Activated B cell treated with CpG ODN at 0.5 μM for 24 hours (primary cell): ENCODE measurements around the gene JAK2. TPM values are rescaled to one million over a fixed set of nuclear protein-coding genes. Genes with fewer than 3 reads are reported as not detected.

ENCODE experiments used
- ATAC-seq: fragments of 200-7000 bp; cut with Tn5 transposase; one replicate; pipeline ENCODE4 v1.10.0; 2021; ENCODE audit warnings: low read depth, mild to moderate bottlenecking, moderate library complexity
- CTCF ChIA-PET: fragments of 350-600 bp; sonication (Branson Sonifier 250); formaldehyde crosslinking; loops from one replicate; lab custom pipeline; 2021; ENCODE audit warnings: antibody characterized with exemption; lab: Charles Lee
- POLR2A ChIA-PET: fragments of 350-600 bp; sonication (Branson Sonifier 250); formaldehyde crosslinking; loops from one replicate; lab custom pipeline; 2021; ENCODE audit warnings: antibody characterized with exemption; lab: Charles Lee
- DNase-seq: peaks from one replicate; pipeline ENCODE4 v3.0.0; 2022
- H3K27ac Mint-ChIP-seq: one replicate; pipeline ENCODE4 v1.8.0; 2020; ENCODE audit warnings: mixed read lengths
- H3K27me3 Mint-ChIP-seq: one replicate; pipeline ENCODE4 v1.8.0; 2021; ENCODE audit warnings: mixed read lengths
- H3K36me3 Mint-ChIP-seq: one replicate; pipeline ENCODE4 v1.8.0; 2021; ENCODE audit warnings: low read depth, mixed read lengths
- H3K4me1 Mint-ChIP-seq: one replicate; pipeline ENCODE4 v1.8.0; 2021; ENCODE audit warnings: mixed read lengths
- H3K4me3 Mint-ChIP-seq: one replicate; pipeline ENCODE4 v1.8.0; 2020; ENCODE audit warnings: mild to moderate bottlenecking, mixed read lengths
- H3K9me3 Mint-ChIP-seq: one replicate; pipeline ENCODE4 v1.8.0; 2020; ENCODE audit warnings: mixed read lengths
- CTCF ChIP-seq: fragments of 200-600 bp; IDR thresholded peaks from one replicate; pipeline ENCODE4 v1.8.0; 2022; ENCODE audit warnings: antibody characterized with exemption, mild to moderate bottlenecking
- intact Hi-C: fragments of 100-400 bp; cut with micrococcal nuclease; formaldehyde crosslinking; loops from one replicate; pipeline ENCODE4 v1.15.1; 2024
- total RNA-seq: library from RNA; stranded (reverse); gene quantifications from 2 replicates; pipeline ENCODE4 v1.2.3, GENCODE V29; 2022

JAK2 gene
- 19.2 and 21.3 TPM in 2 replicates for total RNA-seq

GRCh38 chr9:4984621-4985385, at the start of gene JAK2:
JAK2 (plus strand) TSS chr9:4985272; CDS start chr9:5021988, 36,716 bp downstream.
- intact Hi-C loops, result loop anchor here (1.0 to 10.0 kb wide), 15 partner anchors 14 to 1770 kb away; partner anchors contain the start of genes AK3, CDC37L1, ERMP1 and KDM4C
- ATAC-seq (peak; percentile 80), DNase-seq (peak; percentile 83)
- peak within 1 kb of the TSS; percentile 95 for H3K27ac Mint-ChIP-seq
- H3K4me1 Mint-ChIP-seq, result peaks cover 48% of the 10 kb centered on the region
- peaks cover 8% of the 10 kb centered on the region for H3K36me3 Mint-ChIP-seq
- no peak for TF ChIP-seq CTCF
- H3K27me3 Mint-ChIP-seq, result no peaks in the 10 kb centered on the region
- H3K4me3 Mint-ChIP-seq, result peak within 1 kb of the TSS; percentile 87
- ChIA-PET CTCF (interaction anchor here (0.5 to 6.2 kb wide), 6 partner anchors 12 to 616 kb away, joined by 3 to 42 read pairs (median 4); no protein-coding TSS in a partner anchor), POLR2A (interaction anchor here (0.6 to 2.7 kb wide), 22 partner anchors 9 to 643 kb away, joined by 3 to 28 read pairs (median 5); partner anchors contain the start of genes AK3, CDC37L1, PLGRKT and RCL1)
- H3K9me3 Mint-ChIP-seq, result no peaks in the 10 kb centered on the region

GRCh38 chr9:4936277-4936676, 48.8 kb upstream of the JAK2 start:
- Mint-ChIP-seq H3K9me3 (no peaks in the 10 kb centered on the region), H3K4me3 (peak overlapping the region; percentile 36), H3K27ac (peak overlapping the region; percentile 51), H3K27me3 (no peaks in the 10 kb centered on the region), H3K36me3 (no peaks in the 10 kb centered on the region), H3K4me1 (peaks cover 48% of the 10 kb centered on the region)
- intact Hi-C loops, result loop anchor here (10.0 kb wide), 1 partner anchor 51 kb away; no protein-coding TSS in a partner anchor
- ATAC-seq (no peak), DNase-seq (no peak)
- no peak for TF ChIP-seq CTCF
- ChIA-PET CTCF (no interaction called here), POLR2A (interaction anchor here (0.9 kb wide), 1 partner anchor 49 kb away, joined by 3 read pairs; the partner anchor contains the start of gene JAK2)

GRCh38 chr9:4936823-4937222, 48.2 kb upstream of the JAK2 start:
- Mint-ChIP-seq H3K4me3 (peak overlapping the region; percentile 17), H3K27me3 (no peaks in the 10 kb centered on the region), H3K4me1 (peaks cover 48% of the 10 kb centered on the region), H3K27ac (peak overlapping the region; percentile 69), H3K36me3 (no peaks in the 10 kb centered on the region), H3K9me3 (no peaks in the 10 kb centered on the region)
- TF ChIP-seq CTCF, result no peak
- ChIA-PET POLR2A (interaction anchor here (0.9 kb wide), 1 partner anchor 48 kb away, joined by 3 read pairs; the partner anchor contains the start of gene JAK2), CTCF (interaction anchor here (1.1 kb wide), 1 partner anchor 13 kb away, joined by 4 read pairs; no protein-coding TSS in a partner anchor)
- intact Hi-C loops, result loop anchor here (10.0 kb wide), 1 partner anchor 52 kb away; no protein-coding TSS in a partner anchor
- ATAC-seq (no peak), DNase-seq (no peak)

GRCh38 chr9:4937446-4937845, 47.6 kb upstream of the JAK2 start:
- TF ChIP-seq CTCF, result no peak
- H3K36me3 Mint-ChIP-seq, result no peaks in the 10 kb centered on the region
- no peaks in the 10 kb centered on the region for H3K9me3 Mint-ChIP-seq
- intact Hi-C loops, result loop anchor here (10.0 kb wide), 1 partner anchor 53 kb away; no protein-coding TSS in a partner anchor
- ChIA-PET POLR2A (interaction anchor here (1.5 to 2.4 kb wide), 2 partner anchors 34 to 47 kb away, joined by 7 to 11 read pairs; partner anchors contain the start of gene JAK2), CTCF (interaction anchor here (0.8 to 1.1 kb wide), 2 partner anchors 14 to 647 kb away, joined by 3 to 4 read pairs; no protein-coding TSS in a partner anchor)
- H3K27ac Mint-ChIP-seq, result peak overlapping the region; percentile 69
- peak overlapping the region; percentile 17 for H3K4me3 Mint-ChIP-seq
- no peak for ATAC-seq
- no peak for DNase-seq
- H3K4me1 Mint-ChIP-seq, result peaks cover 51% of the 10 kb centered on the region
- H3K27me3 Mint-ChIP-seq, result no peaks in the 10 kb centered on the region
